ENCODE data around the gene CDKN2D.

GRCh38 chr19:10562609-10563008 is 6.2 kb downstream of the CDKN2D start:
- TF ChIP-seq MXD4 (CRISPR knock-in tag; IDR thresholded peaks at IDR 0.05; ENCODE audit: borderline replicate concordance): no peak
- no peak for TF ChIP-seq CTCF (IDR thresholded peaks at IDR 0.05)
- no peak for TF ChIP-seq JUN (CRISPR knock-in tag; IDR thresholded peaks at IDR 0.05)
- no peak for TF ChIP-seq IRF1 (CRISPR knock-in tag; IDR thresholded peaks at IDR 0.05)
- TF ChIP-seq IRF2 (CRISPR knock-in tag; IDR thresholded peaks at IDR 0.05; ENCODE audit: borderline replicate concordance, low read depth): no peak
- TF ChIP-seq SMAD3 (CRISPR knock-in tag; IDR thresholded peaks at IDR 0.05; ENCODE audit: borderline replicate concordance): no peak
- TF ChIP-seq ATF3 (CRISPR knock-in tag; conservative IDR thresholded peaks at IDR 0.05): no peak
- no peak for TF ChIP-seq ATF6 (CRISPR knock-in tag; IDR thresholded peaks at IDR 0.05)
- no peak for TF ChIP-seq ZNF232 (CRISPR knock-in tag; IDR thresholded peaks at IDR 0.05)
- TF ChIP-seq TEAD4 (CRISPR knock-in tag; IDR thresholded peaks at IDR 0.05): no peak
- TF ChIP-seq TP53 (CRISPR knock-in tag; IDR thresholded peaks at IDR 0.05): no peak

All from WTC11 (cell line).